AG09319 (cell line): ENCODE measurements around the gene PLCH1.

Experiments used
- DNase-seq: peaks from one replicate; pipeline ENCODE4 v3.0.0-alpha.2; 2010; ENCODE audit warnings: low read depth; ENCODE audit errors: extremely low read depth
- TF ChIP-seq, protein P1 (sequence below): IDR thresholded peaks from 2 replicates; pipeline ENCODE4 v1.5.1; 2011; ENCODE audit warnings: low read depth, mild to moderate bottlenecking, inconsistent platforms, low read length, moderate library complexity

Gene PLCH1

DNA sequence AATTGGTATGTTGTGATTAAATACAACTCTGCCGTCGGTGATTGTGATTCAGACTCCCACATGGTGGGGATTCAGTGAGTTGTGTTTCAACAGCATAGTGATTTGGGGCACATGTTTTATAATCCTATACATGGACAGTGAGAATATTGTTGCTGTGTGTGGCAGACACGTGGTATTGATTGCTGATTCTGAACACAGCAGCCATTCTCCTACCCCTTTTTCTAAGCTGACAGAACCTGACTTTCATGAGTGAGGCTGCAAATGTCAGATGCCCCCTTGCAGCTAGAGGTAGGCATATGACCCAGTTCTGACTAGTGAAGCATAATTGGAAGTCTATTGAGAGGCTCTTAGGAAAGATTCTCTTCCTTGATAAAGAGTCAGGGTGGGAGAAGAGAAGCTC, 296.3 kb downstream of the PLCH1 start:
- DNase-seq: no peak
- TF ChIP-seq, protein P1, sequence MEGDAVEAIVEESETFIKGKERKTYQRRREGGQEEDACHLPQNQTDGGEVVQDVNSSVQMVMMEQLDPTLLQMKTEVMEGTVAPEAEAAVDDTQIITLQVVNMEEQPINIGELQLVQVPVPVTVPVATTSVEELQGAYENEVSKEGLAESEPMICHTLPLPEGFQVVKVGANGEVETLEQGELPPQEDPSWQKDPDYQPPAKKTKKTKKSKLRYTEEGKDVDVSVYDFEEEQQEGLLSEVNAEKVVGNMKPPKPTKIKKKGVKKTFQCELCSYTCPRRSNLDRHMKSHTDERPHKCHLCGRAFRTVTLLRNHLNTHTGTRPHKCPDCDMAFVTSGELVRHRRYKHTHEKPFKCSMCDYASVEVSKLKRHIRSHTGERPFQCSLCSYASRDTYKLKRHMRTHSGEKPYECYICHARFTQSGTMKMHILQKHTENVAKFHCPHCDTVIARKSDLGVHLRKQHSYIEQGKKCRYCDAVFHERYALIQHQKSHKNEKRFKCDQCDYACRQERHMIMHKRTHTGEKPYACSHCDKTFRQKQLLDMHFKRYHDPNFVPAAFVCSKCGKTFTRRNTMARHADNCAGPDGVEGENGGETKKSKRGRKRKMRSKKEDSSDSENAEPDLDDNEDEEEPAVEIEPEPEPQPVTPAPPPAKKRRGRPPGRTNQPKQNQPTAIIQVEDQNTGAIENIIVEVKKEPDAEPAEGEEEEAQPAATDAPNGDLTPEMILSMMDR: no peak

DNA sequence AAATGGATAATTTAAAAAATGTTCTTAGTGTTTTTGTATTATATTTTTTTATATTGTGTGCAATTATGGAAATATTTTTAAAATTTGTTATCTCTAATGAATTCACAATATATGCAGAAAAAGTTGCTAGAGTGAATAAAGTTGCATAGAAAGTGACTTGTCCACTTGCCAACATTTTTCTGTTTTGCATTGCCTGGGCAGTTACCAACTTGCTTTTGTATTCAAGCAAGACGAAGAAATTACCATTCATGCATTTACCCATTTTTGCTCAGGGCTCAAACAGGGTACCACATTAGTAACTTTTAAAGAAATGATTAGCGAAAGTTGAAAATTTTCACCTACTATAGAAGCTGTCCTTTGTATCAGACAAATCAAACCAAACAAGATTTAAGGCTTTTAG, 298.5 kb downstream of the PLCH1 start:
- TF ChIP-seq, protein P1: no peak
- DNase-seq: no peak

DNA sequence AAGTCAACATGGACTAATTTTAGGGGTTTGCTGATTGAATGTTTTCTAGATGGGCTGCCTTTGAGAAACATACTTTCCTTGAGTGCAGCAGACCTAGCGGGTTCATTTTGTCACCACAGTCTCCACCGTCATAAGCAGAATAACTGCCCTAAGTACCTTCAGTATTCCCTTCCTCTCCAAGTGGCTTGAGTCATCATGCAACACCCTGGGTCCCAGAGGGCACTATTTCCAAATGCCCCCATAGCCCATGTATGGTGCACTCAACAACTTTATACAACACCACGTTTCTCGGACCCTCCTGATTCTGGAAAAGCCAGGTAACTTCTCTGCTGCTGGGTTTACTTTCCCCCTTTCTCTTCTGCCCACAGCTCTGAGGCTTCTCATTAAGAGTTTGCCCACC, 300.1 kb downstream of the PLCH1 start:
- DNase-seq: no peak
- TF ChIP-seq, protein P1: no peak

DNA sequence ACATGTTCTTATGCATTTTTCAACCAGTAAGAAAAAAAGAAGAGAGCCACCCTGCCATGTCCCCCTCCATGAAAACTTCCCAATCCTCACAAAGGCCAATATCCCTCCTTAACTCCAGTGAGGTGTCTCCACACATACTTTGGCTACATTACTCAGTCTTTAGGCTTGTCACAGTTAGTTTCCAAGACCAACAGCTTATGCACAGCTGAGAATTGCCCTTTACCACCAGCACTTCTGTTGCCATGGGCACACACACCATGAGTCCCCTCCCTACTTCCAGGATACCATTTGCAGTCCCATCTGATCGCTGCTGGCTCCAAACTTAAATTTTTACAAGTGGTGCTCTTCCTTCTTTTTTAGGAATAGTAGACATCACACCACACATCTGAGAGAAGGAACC, 301.1 kb downstream of the PLCH1 start:
- no peak for DNase-seq
- TF ChIP-seq, protein P1: no peak

DNA sequence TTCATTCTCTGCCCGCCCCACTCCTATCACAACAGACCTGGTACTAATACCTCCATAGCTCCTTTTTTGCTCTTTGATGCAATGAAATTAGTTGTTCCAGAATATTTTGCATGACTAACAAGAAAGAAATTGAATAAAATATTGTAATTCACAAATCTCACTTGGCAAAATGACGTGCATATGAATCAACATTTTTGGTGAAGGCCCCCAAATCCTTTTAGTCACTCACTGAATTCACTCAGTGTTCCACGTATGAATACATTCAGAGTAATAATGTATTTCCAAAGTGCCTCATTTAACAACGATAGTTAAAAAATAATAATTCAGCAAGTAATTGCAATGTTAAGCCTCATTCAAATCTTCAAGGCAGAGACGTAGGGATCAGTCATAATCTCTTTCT, 302.8 kb downstream of the PLCH1 start:
- TF ChIP-seq, protein P1: no peak
- no peak for DNase-seq

DNA sequence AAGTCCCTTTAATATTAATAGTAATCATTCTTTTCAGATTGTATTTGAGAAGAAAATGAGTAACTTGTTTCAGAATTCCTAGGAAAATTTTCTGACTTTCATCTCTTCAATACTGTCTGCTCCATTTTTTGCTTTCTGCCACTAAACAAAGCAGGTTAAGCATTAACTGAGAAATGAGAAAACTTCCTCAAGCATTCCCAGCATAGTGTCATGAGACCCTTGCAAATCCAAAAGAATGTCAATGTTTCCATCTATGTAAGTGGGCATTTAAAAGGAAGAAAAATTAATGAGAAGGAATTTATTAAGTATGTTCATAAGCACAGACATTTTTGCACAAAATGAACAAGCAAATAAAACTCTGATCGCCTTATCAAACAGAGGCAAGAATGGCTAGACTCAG, 303.4 kb downstream of the PLCH1 start:
- DNase-seq: no peak
- TF ChIP-seq, protein P1: no peak

DNA sequence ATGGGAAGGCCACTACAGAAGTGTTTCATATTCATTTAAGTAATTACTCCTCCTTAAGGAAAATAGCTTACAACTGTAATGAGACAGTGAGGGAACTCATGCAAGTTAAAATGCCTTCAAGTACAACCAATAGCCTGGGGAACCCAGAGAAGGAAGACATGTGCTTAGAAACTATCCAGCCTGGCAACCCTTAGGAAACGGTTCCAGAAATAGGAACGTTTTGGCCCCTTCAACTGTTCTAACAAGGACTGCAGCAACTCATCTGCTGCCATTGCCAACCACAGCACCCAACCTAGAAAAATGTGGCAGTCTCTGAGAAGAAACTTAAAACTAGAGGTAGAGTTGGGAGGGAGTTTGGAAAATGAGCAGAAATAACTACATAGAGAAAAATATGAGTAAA, 303.8 kb downstream of the PLCH1 start:
- DNase-seq: no peak
- TF ChIP-seq, protein P1: no peak
